GM13976 (cell line): ENCODE results near the gene FRMD4A.

Experiments used
- DNase-seq: peaks from one replicate; pipeline ENCODE4 v3.0.0; 2012; ENCODE audit warnings: low spot score
- CTCF ChIP-seq: IDR thresholded peaks from 2 replicates; pipeline ENCODE4 v1.5.1; 2012; ENCODE audit warnings: borderline replicate concordance, mild to moderate bottlenecking; ENCODE audit not compliant: insufficient read depth; ENCODE audit errors: extremely low read depth, missing control alignments, control extremely low read depth
- in situ Hi-C: fragments of 300-500 bp; cut with MboI; formaldehyde crosslinking; loops from one replicate; pipeline ENCODE4 v1.12.0; 2022; ENCODE audit warnings: low sequenced_read_pairs, mixed read lengths, inconsistent platforms; ENCODE audit not compliant: unreplicated experiment

The FRMD4A gene

GRCh38 chr10:14253711-14254110 is 77.0 kb downstream of the FRMD4A start:
- DNase-seq, result no peak

GRCh38 chr10:14253079-14253478 is 77.6 kb downstream of the FRMD4A start:
- no peak for TF ChIP-seq CTCF
- no peak for DNase-seq
- in situ Hi-C loops, result no loop called here

More at GRCh38 chr10:14253711-14254110, 77.0 kb downstream of the FRMD4A start:
- in situ Hi-C loops, result no loop called here
- TF ChIP-seq CTCF, result no peak

- in situ Hi-C loops, result no loop called here
- no peak for TF ChIP-seq CTCF
- no peak for DNase-seq
Observed at GRCh38 chr10:14250496-14251076, 80.1 kb downstream of the FRMD4A start.

GRCh38 chr10:14247377-14248116 is 83.2 kb downstream of the FRMD4A start:
- in situ Hi-C loops, result no loop called here
- no peak for DNase-seq
- TF ChIP-seq CTCF, result no peak

GRCh38 chr10:14244801-14245211 is 85.9 kb downstream of the FRMD4A start:
- in situ Hi-C loops, result no loop called here
- TF ChIP-seq CTCF, result no peak
- DNase-seq, result no peak

GRCh38 chr10:14244147-14244546 is 86.6 kb downstream of the FRMD4A start:
- TF ChIP-seq CTCF, result no peak
- in situ Hi-C loops, result no loop called here
- no peak for DNase-seq
